Transverse colon (tissue), 3 donors: ENCODE measurements around the gene SLC30A7.

ENCODE experiments used
- EP300 ChIP-seq: sonication (generic); formaldehyde crosslinking; IDR thresholded peaks from one replicate; pipeline ENCODE4 v1.6.1; 2017; ENCODE audit warnings: antibody characterized with exemption, low read depth
- TF ChIP-seq, protein P1 (sequence below), 5 experiments: fragments of 200-600 bp in 3 of 5; fragments of 450-650 bp in 2 of 5; sonication (generic) in 3 of 5; IDR thresholded peaks; 1 replicate in 2 of 5; 2 replicates in 3 of 5; pipeline ENCODE4 v1.5.1; 2016 to 2017; ENCODE audit warnings: antibody characterized with exemption in 5 of 5, inconsistent platforms in 3 of 5, mild to moderate bottlenecking in 2 of 5, moderate library complexity in 1 of 5

DNA sequence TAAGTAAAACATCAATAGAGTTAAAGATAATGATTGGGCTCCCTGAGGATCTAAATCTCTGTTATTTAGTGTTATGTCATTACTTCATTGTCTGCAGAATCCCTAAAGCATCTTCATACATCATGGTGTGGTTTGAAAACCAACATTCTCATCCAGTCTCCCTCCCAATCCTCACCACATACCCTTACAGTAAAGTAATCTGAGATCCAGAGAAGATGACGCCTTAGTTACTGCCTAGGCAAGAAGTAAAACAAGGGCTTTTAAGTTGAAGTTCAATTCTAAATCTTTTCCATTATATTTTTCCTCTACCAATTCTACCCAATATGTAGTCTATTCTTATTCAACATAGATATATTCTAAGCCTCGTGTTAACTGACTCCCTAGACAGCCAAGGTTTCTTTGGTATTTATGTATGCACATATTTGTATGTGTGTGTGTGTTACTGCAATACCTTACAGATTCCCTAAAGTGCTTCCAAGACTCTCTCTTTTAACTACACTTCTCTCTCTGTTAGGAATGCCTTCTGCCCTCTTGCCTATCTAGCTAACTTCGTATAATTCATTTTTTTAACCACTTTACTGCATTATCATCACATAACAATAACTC is 112.4 kb downstream of the SLC30A7 start:
- TF ChIP-seq EP300, result no peak
- TF ChIP-seq, protein P1, sequence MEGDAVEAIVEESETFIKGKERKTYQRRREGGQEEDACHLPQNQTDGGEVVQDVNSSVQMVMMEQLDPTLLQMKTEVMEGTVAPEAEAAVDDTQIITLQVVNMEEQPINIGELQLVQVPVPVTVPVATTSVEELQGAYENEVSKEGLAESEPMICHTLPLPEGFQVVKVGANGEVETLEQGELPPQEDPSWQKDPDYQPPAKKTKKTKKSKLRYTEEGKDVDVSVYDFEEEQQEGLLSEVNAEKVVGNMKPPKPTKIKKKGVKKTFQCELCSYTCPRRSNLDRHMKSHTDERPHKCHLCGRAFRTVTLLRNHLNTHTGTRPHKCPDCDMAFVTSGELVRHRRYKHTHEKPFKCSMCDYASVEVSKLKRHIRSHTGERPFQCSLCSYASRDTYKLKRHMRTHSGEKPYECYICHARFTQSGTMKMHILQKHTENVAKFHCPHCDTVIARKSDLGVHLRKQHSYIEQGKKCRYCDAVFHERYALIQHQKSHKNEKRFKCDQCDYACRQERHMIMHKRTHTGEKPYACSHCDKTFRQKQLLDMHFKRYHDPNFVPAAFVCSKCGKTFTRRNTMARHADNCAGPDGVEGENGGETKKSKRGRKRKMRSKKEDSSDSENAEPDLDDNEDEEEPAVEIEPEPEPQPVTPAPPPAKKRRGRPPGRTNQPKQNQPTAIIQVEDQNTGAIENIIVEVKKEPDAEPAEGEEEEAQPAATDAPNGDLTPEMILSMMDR (IDR thresholded peaks at IDR 0.05), result no peak
